Measurements from ENCODE around the gene AGPAT3. TPM values are rescaled to one million over a fixed set of nuclear protein-coding genes. Genes with fewer than 3 reads are reported as not detected.
A peak's percentile ranks its signal among the peaks of the same experiment; 100 is the strongest.

Gene AGPAT3
- total and polyA plus RNA-seq, 2 experiments from 2014 or later, result 41.0 to 51.2 TPM

GRCh38 chr21:44021064-44021463 is 156.0 kb downstream of the AGPAT3 start:
- Histone ChIP-seq H3K4me2 (no peak overlapping the region), H2AFZ (no peak overlapping the region), H3K27me3 (no peaks in the 10 kb centered on the region), H3K79me2 (peaks cover 97% of the 10 kb centered on the region), H3K4me1 (ENCODE audit: insufficient read depth) (peaks cover 9% of the 10 kb centered on the region), H3K9me2 (replicated peaks; ENCODE audit: insufficient read depth) (no peaks in the 10 kb centered on the region), H3K4me3 (no peak overlapping the region), H3K27ac (no peak overlapping the region), H3K36me3 (replicated peaks; ENCODE audit: insufficient read depth, low read depth) (no peaks in the 10 kb centered on the region), H3K9me3 (ENCODE audit: low read depth) (no peaks in the 10 kb centered on the region), H4K20me1 (ENCODE audit: insufficient read depth, poor library complexity, severe bottlenecking) (peaks cover 70% of the 10 kb centered on the region)
- DNase-seq (ENCODE audit: low spot score), result no peak
- TF ChIP-seq EZH2 (IDR thresholded peaks at IDR 0.05; ENCODE audit: borderline replicate concordance) (no peak), CTCF (IDR thresholded peaks at IDR 0.05; ENCODE audit: poor library complexity) (no peak), EZH2phosphoT487 (IDR thresholded peaks at IDR 0.05; ENCODE audit: low read depth, severe bottlenecking, unreplicated experiment) (no peak)
- WGBS (ENCODE audit: low lambda C conversion rate, missing lambda C conversion rate), result 54% methylated on average over 1 of the region's 1 CpG

GRCh38 chr21:44024257-44024656 is 159.2 kb downstream of the AGPAT3 start:
- Histone ChIP-seq H3K27me3 (no peaks in the 10 kb centered on the region), H3K4me3 (no peak overlapping the region), H3K36me3 (replicated peaks; ENCODE audit: insufficient read depth, low read depth) (no peaks in the 10 kb centered on the region), H3K4me2 (no peak overlapping the region), H3K9me2 (replicated peaks; ENCODE audit: insufficient read depth) (no peaks in the 10 kb centered on the region), H4K20me1 (ENCODE audit: insufficient read depth, poor library complexity, severe bottlenecking) (peaks cover 79% of the 10 kb centered on the region), H3K9me3 (ENCODE audit: low read depth) (no peaks in the 10 kb centered on the region), H3K79me2 (peaks cover 97% of the 10 kb centered on the region), H3K4me1 (ENCODE audit: insufficient read depth) (peaks cover 9% of the 10 kb centered on the region), H3K27ac (peak overlapping the region; percentile 69), H2AFZ (no peak overlapping the region)
- 88% methylated on average over 1 of the region's 1 CpG for WGBS (ENCODE audit: low lambda C conversion rate, missing lambda C conversion rate)
- DNase-seq (ENCODE audit: low spot score), result no peak
- TF ChIP-seq CTCF (IDR thresholded peaks at IDR 0.05; ENCODE audit: poor library complexity) (no peak), EZH2phosphoT487 (IDR thresholded peaks at IDR 0.05; ENCODE audit: low read depth, severe bottlenecking, unreplicated experiment) (no peak), EZH2 (IDR thresholded peaks at IDR 0.05; ENCODE audit: borderline replicate concordance) (no peak)

GRCh38 chr21:44024887-44025353 is 159.9 kb downstream of the AGPAT3 start:
- H3K4me1 ChIP-seq (ENCODE audit: insufficient read depth), result peaks cover 9% of the 10 kb centered on the region
- H2AFZ ChIP-seq, result no peak overlapping the region
- peaks cover 85% of the 10 kb centered on the region for H4K20me1 ChIP-seq (ENCODE audit: insufficient read depth, poor library complexity, severe bottlenecking)
- H3K36me3 ChIP-seq (replicated peaks; ENCODE audit: insufficient read depth, low read depth), result no peaks in the 10 kb centered on the region
- H3K9me2 ChIP-seq (replicated peaks; ENCODE audit: insufficient read depth), result no peaks in the 10 kb centered on the region
- H3K27ac ChIP-seq, result peak overlapping the region; percentile 69
- peaks cover 97% of the 10 kb centered on the region for H3K79me2 ChIP-seq
- no peak overlapping the region for H3K4me2 ChIP-seq
- H3K9me3 ChIP-seq (ENCODE audit: low read depth), result no peaks in the 10 kb centered on the region
- no peaks in the 10 kb centered on the region for H3K27me3 ChIP-seq
- peak; percentile 32 for DNase-seq (ENCODE audit: low spot score)
- no peak overlapping the region for H3K4me3 ChIP-seq
- WGBS (ENCODE audit: low lambda C conversion rate, missing lambda C conversion rate), result 57% methylated on average over 8 of the region's 8 CpGs
- TF ChIP-seq EZH2phosphoT487 (IDR thresholded peaks at IDR 0.05; ENCODE audit: low read depth, severe bottlenecking, unreplicated experiment), result no peak
- TF ChIP-seq EZH2 (IDR thresholded peaks at IDR 0.05; ENCODE audit: borderline replicate concordance), result no peak
- no peak for TF ChIP-seq CTCF (IDR thresholded peaks at IDR 0.05; ENCODE audit: poor library complexity)

All from hepatocyte (in vitro differentiated cells).